Measurements from ENCODE around the gene PCAT6. TPM values are rescaled to one million over a fixed set of nuclear protein-coding genes. Genes with fewer than 3 reads are reported as not detected.

Gene PCAT6
- total RNA-seq, 1 donor from 2014 or later, result 5.6 TPM

GRCh38 chr1:202848191-202848542, 37.4 kb downstream of the PCAT6 start:
- no peak for TF ChIP-seq CTCF (IDR thresholded peaks at IDR 0.05; ENCODE audit: unreplicated experiment)
- Mint-ChIP-seq H3K27me3 (no peaks in the 10 kb centered on the region), H3K27ac (no peak overlapping the region), H3K4me1 (ENCODE audit: low read depth) (no peaks in the 10 kb centered on the region), H3K36me3 (ENCODE audit: insufficient read depth) (peaks cover 3% of the 10 kb centered on the region), H3K4me3 (ENCODE audit: low read depth) (no peak overlapping the region), H3K9me3 (ENCODE audit: low read depth) (no peaks in the 10 kb centered on the region)
- no peak for DNase-seq (ENCODE audit: low spot score, unreplicated experiment)

GRCh38 chr1:202850593-202851362, 40.0 kb downstream of the PCAT6 start:
- Mint-ChIP-seq H3K27ac (no peak overlapping the region), H3K36me3 (ENCODE audit: insufficient read depth) (peaks cover 9% of the 10 kb centered on the region), H3K4me3 (ENCODE audit: low read depth) (no peak overlapping the region), H3K4me1 (ENCODE audit: low read depth) (no peaks in the 10 kb centered on the region), H3K9me3 (ENCODE audit: low read depth) (no peaks in the 10 kb centered on the region), H3K27me3 (no peaks in the 10 kb centered on the region)
- no peak for DNase-seq (ENCODE audit: low spot score, unreplicated experiment)
- TF ChIP-seq CTCF (IDR thresholded peaks at IDR 0.05; ENCODE audit: unreplicated experiment), result no peak

GRCh38 chr1:202852163-202852904, 41.6 kb downstream of the PCAT6 start:
- peak; percentile 64 for TF ChIP-seq CTCF (IDR thresholded peaks at IDR 0.05; ENCODE audit: unreplicated experiment)
- H3K9me3 Mint-ChIP-seq (ENCODE audit: low read depth), result no peaks in the 10 kb centered on the region
- DNase-seq (ENCODE audit: low spot score, unreplicated experiment), result no peak
- peaks cover 2% of the 10 kb centered on the region for H3K4me1 Mint-ChIP-seq (ENCODE audit: low read depth)
- H3K27me3 Mint-ChIP-seq, result no peaks in the 10 kb centered on the region
- H3K4me3 Mint-ChIP-seq (ENCODE audit: low read depth), result no peak overlapping the region
- H3K36me3 Mint-ChIP-seq (ENCODE audit: insufficient read depth), result peaks cover 17% of the 10 kb centered on the region
- no peak overlapping the region for H3K27ac Mint-ChIP-seq

- no peak overlapping the region for H3K4me3 Mint-ChIP-seq (ENCODE audit: low read depth)
- H3K27ac Mint-ChIP-seq, result no peak overlapping the region
- H3K9me3 Mint-ChIP-seq (ENCODE audit: low read depth), result no peaks in the 10 kb centered on the region
- H3K4me1 Mint-ChIP-seq (ENCODE audit: low read depth), result peaks cover 9% of the 10 kb centered on the region
- H3K36me3 Mint-ChIP-seq (ENCODE audit: insufficient read depth), result peaks cover 22% of the 10 kb centered on the region
- DNase-seq (ENCODE audit: low spot score, unreplicated experiment), result no peak
- no peak for TF ChIP-seq CTCF (IDR thresholded peaks at IDR 0.05; ENCODE audit: unreplicated experiment)
- H3K27me3 Mint-ChIP-seq, result no peaks in the 10 kb centered on the region
Measured at GRCh38 chr1:202854787-202855186, 44.0 kb downstream of the PCAT6 start.

GRCh38 chr1:202856014-202856413, 45.3 kb downstream of the PCAT6 start:
- Mint-ChIP-seq H3K27me3 (no peaks in the 10 kb centered on the region), H3K9me3 (ENCODE audit: low read depth) (no peaks in the 10 kb centered on the region), H3K27ac (no peak overlapping the region), H3K4me1 (ENCODE audit: low read depth) (peaks cover 13% of the 10 kb centered on the region), H3K36me3 (ENCODE audit: insufficient read depth) (peaks cover 22% of the 10 kb centered on the region), H3K4me3 (ENCODE audit: low read depth) (no peak overlapping the region)
- no peak for TF ChIP-seq CTCF (IDR thresholded peaks at IDR 0.05; ENCODE audit: unreplicated experiment)
- DNase-seq (ENCODE audit: low spot score, unreplicated experiment), result no peak
